OCI-LY3 (cell line): ENCODE results near the gene CELSR2.

ENCODE experiments used
- H2AFZ ChIP-seq: fragments of 200-600, 300-600 bp; shearing (Covaris generic); 2 replicates; pipeline ENCODE4 v1.6.0; 2014; ENCODE audit warnings: antibody characterized with exemption, low read depth, low read length
- H3K27ac ChIP-seq: fragments of 200-600, 300-600 bp; sonication (generic); 2 replicates; pipeline ENCODE4 v1.5.1; 2014; ENCODE audit warnings: mild to moderate bottlenecking, low read length, moderate library complexity, mixed read lengths
- H3K27me3 ChIP-seq: fragments of 200-600, 300-600 bp; sonication (generic); 2 replicates; pipeline ENCODE4 v1.6.1; 2014; ENCODE audit warnings: low read depth, low read length, mixed read lengths
- H3K36me3 ChIP-seq: fragments of 200-600, 300-600 bp; sonication (generic); replicated peaks from 2 replicates; pipeline ENCODE3; 2014; ENCODE audit warnings: low read depth, low read length, mixed read lengths
- H3K4me1 ChIP-seq: fragments of 300-600, 200-600 bp; sonication (generic); 2 replicates; pipeline ENCODE4 v1.6.1; 2014; ENCODE audit warnings: low read length, mixed read lengths
- H3K4me2 ChIP-seq: fragments of 200-600, 300-600 bp; sonication (generic); 2 replicates; pipeline ENCODE4 v1.6.1; 2014; ENCODE audit warnings: low read length, mixed read lengths
- H3K4me3 ChIP-seq: fragments of 300-600, 200-600 bp; sonication (generic); 2 replicates; pipeline ENCODE4 v1.5.1; 2014; ENCODE audit warnings: antibody characterized with exemption, mild to moderate bottlenecking, low read length, moderate library complexity
- H3K79me2 ChIP-seq: fragments of 300-600, 200-600 bp; shearing (Covaris generic); 2 replicates; pipeline ENCODE4 v1.6.1; 2014; ENCODE audit warnings: mild to moderate bottlenecking, low read length, mixed read lengths
- H3K9ac ChIP-seq: fragments of 300-600, 200-600 bp; shearing (Covaris generic); 2 replicates; pipeline ENCODE4 v1.6.0; 2014; ENCODE audit warnings: mild to moderate bottlenecking, low read length, moderate library complexity
- H3K9me3 ChIP-seq: fragments of 200-600, 300-600 bp; shearing (Covaris generic); 2 replicates; pipeline ENCODE4 v1.6.1; 2014; ENCODE audit warnings: low read length, mixed read lengths; ENCODE audit not compliant: insufficient read depth
- H4K20me1 ChIP-seq: fragments of 200-600, 300-600 bp; sonication (generic); 2 replicates; pipeline ENCODE4 v1.6.1; 2016; ENCODE audit warnings: low read length, mixed read lengths; ENCODE audit not compliant: insufficient read depth
- CTCF ChIP-seq: fragments of 200-600, 300-600 bp; sonication (generic); IDR thresholded peaks from 2 replicates; pipeline ENCODE4 v1.5.1; 2014; ENCODE audit warnings: antibody characterized with exemption, low read length, low read depth
- EZH2phosphoT487 ChIP-seq: fragments of 200-600 bp; shearing (Covaris generic); IDR thresholded peaks from 2 replicates; pipeline ENCODE4 v1.6.1; 2018; ENCODE audit warnings: antibody characterized with exemption, mixed run types, low read depth

The CELSR2 gene

GRCh38 chr1:109248797-109249629 is at the start of gene CELSR2:
TSS of gene CELSR2 (plus strand) at chr1:109249539. CDS start at chr1:109250080, 541 bp downstream.
- peak within 1 kb of the TSS; percentile 80 for H3K4me2 ChIP-seq
- H3K27ac ChIP-seq = no peak within 1 kb of the TSS
- TF ChIP-seq CTCF (no peak), EZH2phosphoT487 (no peak)
- no peaks in the 10 kb centered on the region for H4K20me1 ChIP-seq
- H3K4me3 ChIP-seq = peak within 1 kb of the TSS; percentile 79
- H3K4me1 ChIP-seq = peaks cover 5% of the 10 kb centered on the region
- H2AFZ ChIP-seq = peak within 1 kb of the TSS; percentile 86
- no peaks in the 10 kb centered on the region for H3K27me3 ChIP-seq
- no peaks in the 10 kb centered on the region for H3K9me3 ChIP-seq
- peak within 1 kb of the TSS; percentile 52 for H3K9ac ChIP-seq
- H3K79me2 ChIP-seq = no peaks in the 10 kb centered on the region
- H3K36me3 ChIP-seq = no peaks in the 10 kb centered on the region

GRCh38 chr1:109199710-109200109 is 49.6 kb upstream of the CELSR2 start:
- H3K9me3 ChIP-seq = no peaks in the 10 kb centered on the region
- no peak overlapping the region for H3K4me3 ChIP-seq
- no peak overlapping the region for H2AFZ ChIP-seq
- H3K79me2 ChIP-seq = no peaks in the 10 kb centered on the region
- no peak overlapping the region for H3K27ac ChIP-seq
- H3K27me3 ChIP-seq = no peaks in the 10 kb centered on the region
- no peaks in the 10 kb centered on the region for H4K20me1 ChIP-seq
- no peak overlapping the region for H3K9ac ChIP-seq
- TF ChIP-seq EZH2phosphoT487 (no peak), CTCF (no peak)
- H3K4me2 ChIP-seq = no peak overlapping the region
- no peaks in the 10 kb centered on the region for H3K36me3 ChIP-seq
- H3K4me1 ChIP-seq = peaks cover 4% of the 10 kb centered on the region; the same call in 1 of the 2 replicates

GRCh38 chr1:109201123-109201703 is 48.1 kb upstream of the CELSR2 start:
- no peak overlapping the region for H3K9ac ChIP-seq
- H3K4me3 ChIP-seq = no peak overlapping the region
- no peak overlapping the region for H3K27ac ChIP-seq
- H3K4me1 ChIP-seq = peaks cover 4% of the 10 kb centered on the region; the same call in 1 of the 2 replicates
- no peak overlapping the region for H3K4me2 ChIP-seq
- no peaks in the 10 kb centered on the region for H3K27me3 ChIP-seq
- no peaks in the 10 kb centered on the region for H3K9me3 ChIP-seq
- H3K79me2 ChIP-seq = no peaks in the 10 kb centered on the region
- TF ChIP-seq EZH2phosphoT487 (no peak), CTCF (peak; percentile 56)
- no peaks in the 10 kb centered on the region for H3K36me3 ChIP-seq
- H2AFZ ChIP-seq = no peak overlapping the region
- no peaks in the 10 kb centered on the region for H4K20me1 ChIP-seq

GRCh38 chr1:109204484-109204883 is 44.9 kb upstream of the CELSR2 start:
- Histone ChIP-seq H3K4me1 (peaks cover 4% of the 10 kb centered on the region; the same call in 1 of the 2 replicates), H3K79me2 (no peaks in the 10 kb centered on the region), H3K9ac (no peak overlapping the region), H3K4me2 (no peak overlapping the region), H4K20me1 (no peaks in the 10 kb centered on the region), H3K27ac (no peak overlapping the region), H2AFZ (peak overlapping the region; percentile 65; the same call in 1 of the 2 replicates), H3K9me3 (no peaks in the 10 kb centered on the region), H3K36me3 (no peaks in the 10 kb centered on the region), H3K4me3 (no peak overlapping the region), H3K27me3 (no peaks in the 10 kb centered on the region)
- TF ChIP-seq CTCF = no peak
- no peak for TF ChIP-seq EZH2phosphoT487
